GM10847 (cell line): ENCODE data around the gene APOBR.

Source experiments
- POLR2A ChIP-seq: IDR thresholded peaks from 2 replicates; pipeline ENCODE4 v1.6.1; 2011; ENCODE audit not compliant: insufficient read length; ENCODE audit errors: extremely low read depth

APOBR gene

GRCh38 chr16:28534542-28535373 is 40.3 kb downstream of the APOBR start:
- no peak for TF ChIP-seq POLR2A

GRCh38 chr16:28537076-28537475 is 42.6 kb downstream of the APOBR start:
- TF ChIP-seq POLR2A = no peak

GRCh38 chr16:28537964-28538732 is 43.7 kb downstream of the APOBR start:
- TF ChIP-seq POLR2A = no peak

GRCh38 chr16:28538733-28539596 is 44.5 kb downstream of the APOBR start, which contains the start of gene NUPR1:
Gene NUPR1 (minus strand): TSS chr16:28538974. CDS start chr16:28538907, 67 bp downstream.
- no peak for TF ChIP-seq POLR2A

GRCh38 chr16:28540346-28540745 is 45.9 kb downstream of the APOBR start:
- TF ChIP-seq POLR2A = no peak

- no peak for TF ChIP-seq POLR2A
Observed at GRCh38 chr16:28542646-28543045, 48.2 kb downstream of the APOBR start.

DNA sequence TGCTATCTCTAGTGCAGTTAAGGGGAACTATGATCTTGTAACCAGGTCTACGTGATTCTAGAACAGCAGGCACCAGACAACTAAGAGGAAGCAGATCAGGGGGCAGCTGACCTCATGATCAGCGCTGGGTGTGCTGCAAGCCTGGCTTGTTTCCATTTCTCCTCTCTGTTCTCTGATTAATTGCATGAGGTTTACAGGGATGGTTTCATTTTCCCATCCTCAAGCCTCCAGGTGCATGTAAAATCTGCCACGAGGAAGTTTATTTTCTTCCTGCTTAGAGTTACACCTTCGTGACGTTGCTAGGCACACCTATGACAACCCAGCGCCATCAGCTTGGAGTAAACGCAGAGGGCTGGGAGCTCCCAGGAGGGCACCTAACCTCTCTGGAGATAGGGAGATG is 48.6 kb downstream of the APOBR start:
- TF ChIP-seq POLR2A = no peak

- TF ChIP-seq POLR2A = no peak
Observed at GRCh38 chr16:28544998-28545397, 50.6 kb downstream of the APOBR start.

- no peak for TF ChIP-seq POLR2A
Observed at GRCh38 chr16:28546626-28547025, 52.2 kb downstream of the APOBR start.

DNA sequence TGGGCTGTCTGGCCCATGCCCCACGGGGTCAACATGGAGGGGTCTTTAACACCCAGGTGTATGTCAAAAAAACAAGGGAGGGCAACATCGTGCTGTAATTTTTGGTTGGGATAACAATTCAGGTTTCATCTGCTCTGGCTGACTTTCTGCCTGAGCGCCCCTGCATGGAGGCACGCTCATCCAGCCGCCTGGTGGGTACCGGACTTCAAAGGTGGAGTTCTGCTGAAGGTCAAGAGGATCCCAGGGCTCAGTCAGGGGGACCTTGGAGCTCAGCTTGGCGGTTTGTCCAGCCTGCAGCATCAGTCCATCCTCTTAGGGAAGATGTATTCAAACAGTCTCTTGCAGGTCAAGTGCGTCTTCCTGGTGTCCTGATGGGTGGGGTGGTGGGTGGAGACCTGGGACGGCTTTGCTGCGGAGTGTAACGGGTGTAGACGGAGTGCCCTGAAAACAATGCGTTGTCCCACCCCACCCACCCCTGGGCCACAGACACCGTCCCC is 53.9 kb downstream of the APOBR start:
- no peak for TF ChIP-seq POLR2A
